ENCODE data around the gene DNM3. TPM values are rescaled to one million over a fixed set of nuclear protein-coding genes. Genes with fewer than 3 reads are reported as not detected.

DNM3 gene
- polyA plus RNA-seq, 1 of the 3 experiments (the other 2 are of a cell fraction), result 0.43 TPM

- no peaks in the 10 kb centered on the region for H3K9me3 ChIP-seq
- H3K27me3 ChIP-seq (ENCODE audit: insufficient read depth), result no peaks in the 10 kb centered on the region
- H2AFZ ChIP-seq (ENCODE audit: low read depth), result no peak overlapping the region
- no peaks in the 10 kb centered on the region for H3K36me3 ChIP-seq (replicated peaks in 1 of 2; ENCODE audit: control insufficient read depth in 1 of 2, insufficient read depth in 2 of 2, low read length in 1 of 2)
- H3K4me3 ChIP-seq (ENCODE audit: low read depth in 2 of 2, low read length in 1 of 2), result no peak overlapping the region
- no peaks in the 10 kb centered on the region for H4K20me1 ChIP-seq (ENCODE audit: insufficient read depth)
- H3K9me2 ChIP-seq, result no peaks in the 10 kb centered on the region
- no peak overlapping the region for H3K4me2 ChIP-seq
- no peak overlapping the region for H3K9ac ChIP-seq
- ChIA-PET POLR2A (no interaction called here), CTCF (interaction anchor here (1.6 kb wide), 1 partner anchor 13 kb away, joined by 3 read pairs; no protein-coding TSS in a partner anchor)
- H3F3A ChIP-seq (replicated peaks; ENCODE audit: insufficient read depth), result peaks cover 8% of the 10 kb centered on the region
- no peak overlapping the region for H3K27ac ChIP-seq (ENCODE audit: low read depth in 2 of 2, low read length in 1 of 2)
- no peaks in the 10 kb centered on the region for H3K79me2 ChIP-seq (ENCODE audit: insufficient read depth)
- no peaks in the 10 kb centered on the region; a peak in 1 of 4 replicates for H3K4me1 ChIP-seq (ENCODE audit: control insufficient read depth in 1 of 2, insufficient read depth in 2 of 2, low read depth in 1 of 2, low read length in 1 of 2)
- WGBS (ENCODE audit: low lambda C conversion rate), result 86% methylated on average over 2 of the region's 2 CpGs
- TF ChIP-seq EZH2phosphoT487 (IDR thresholded peaks at IDR 0.05; ENCODE audit: borderline replicate concordance, low read depth) (no peak), NFIC (IDR thresholded peaks at IDR 0.05; ENCODE audit: borderline replicate concordance) (no peak), YY1 (IDR thresholded peaks at IDR 0.05; ENCODE audit: low read depth) (no peak), CTCF (IDR thresholded peaks at IDR 0.05) (no peak)
- DNase-seq, result no peak
Observed at GRCh38 chr1:172423336-172423735, 582.0 kb downstream of the DNM3 start.

GRCh38 chr1:172425339-172425738 is 584.0 kb downstream of the DNM3 start:
- Histone ChIP-seq H3K9me2 (no peaks in the 10 kb centered on the region), H2AFZ (ENCODE audit: low read depth) (no peak overlapping the region), H3K4me1 (ENCODE audit: control insufficient read depth in 1 of 2, insufficient read depth in 2 of 2, low read depth in 1 of 2, low read length in 1 of 2) (no peaks in the 10 kb centered on the region; a peak in 1 of 4 replicates), H3F3A (replicated peaks; ENCODE audit: insufficient read depth) (peaks cover 4% of the 10 kb centered on the region), H3K79me2 (ENCODE audit: insufficient read depth) (no peaks in the 10 kb centered on the region), H3K36me3 (replicated peaks in 1 of 2; ENCODE audit: control insufficient read depth in 1 of 2, insufficient read depth in 2 of 2, low read length in 1 of 2) (no peaks in the 10 kb centered on the region), H3K9me3 (no peaks in the 10 kb centered on the region), H4K20me1 (ENCODE audit: insufficient read depth) (no peaks in the 10 kb centered on the region), H3K4me3 (ENCODE audit: low read depth in 2 of 2, low read length in 1 of 2) (no peak overlapping the region), H3K27ac (ENCODE audit: low read depth in 2 of 2, low read length in 1 of 2) (no peak overlapping the region), H3K27me3 (ENCODE audit: insufficient read depth) (no peaks in the 10 kb centered on the region), H3K9ac (no peak overlapping the region), H3K4me2 (no peak overlapping the region)
- CTCF ChIA-PET, result interaction anchor here (1.0 to 1.1 kb wide), 3 partner anchors 18 to 423 kb away, joined by 3 to 4 read pairs (median 3); partner anchors contain the start of gene PIGC
- 94% methylated on average over 3 of the region's 3 CpGs for WGBS (ENCODE audit: low lambda C conversion rate)
- POLR2A ChIA-PET, result no interaction called here
- DNase-seq, result no peak
- no peak for TF ChIP-seq MXI1 (IDR thresholded peaks at IDR 0.05; ENCODE audit: low read depth, low read length)
- TF ChIP-seq TCF12 (IDR thresholded peaks at IDR 0.05), result no peak
- no peak for TF ChIP-seq CHD2 (IDR thresholded peaks at IDR 0.05; ENCODE audit: low read length, partially characterized antibody)
- TF ChIP-seq RXRA (IDR thresholded peaks at IDR 0.05; ENCODE audit: borderline replicate concordance, low read depth), result no peak
- no peak for TF ChIP-seq RCOR1 (IDR thresholded peaks at IDR 0.05; ENCODE audit: low read length)
- no peak for TF ChIP-seq TAF1 (IDR thresholded peaks at IDR 0.05; ENCODE audit: borderline replicate concordance, low read depth, low read length)
- no peak for TF ChIP-seq NRF1 (IDR thresholded peaks at IDR 0.05; ENCODE audit: low read depth, low read length)
- TF ChIP-seq USF1 (IDR thresholded peaks at IDR 0.05; ENCODE audit: borderline replicate concordance, low read depth), result no peak
- no peak for TF ChIP-seq FOXM1 (IDR thresholded peaks at IDR 0.05; ENCODE audit: low read depth)
- TF ChIP-seq FOXJ3 (CRISPR knock-in tag; IDR thresholded peaks at IDR 0.05), result no peak
- no peak for TF ChIP-seq REST (IDR thresholded peaks at IDR 0.05; ENCODE audit: low read depth, low read length)
- TF ChIP-seq ELF1 (IDR thresholded peaks at IDR 0.05), result no peak
- TF ChIP-seq EZH2phosphoT487 (IDR thresholded peaks at IDR 0.05; ENCODE audit: borderline replicate concordance, low read depth), result no peak
- no peak for TF ChIP-seq PBX3 (IDR thresholded peaks at IDR 0.05)
- no peak for TF ChIP-seq JUND (IDR thresholded peaks at IDR 0.05)
- no peak for TF ChIP-seq GABPA (IDR thresholded peaks at IDR 0.05; ENCODE audit: low read depth)
- TF ChIP-seq MAX (IDR thresholded peaks at IDR 0.05; ENCODE audit: low read depth), result no peak
- no peak for TF ChIP-seq GATA2 (CRISPR knock-in tag; IDR thresholded peaks at IDR 0.05)
